ENCODE measurements around the gene OSGIN1.

The OSGIN1 gene

DNA sequence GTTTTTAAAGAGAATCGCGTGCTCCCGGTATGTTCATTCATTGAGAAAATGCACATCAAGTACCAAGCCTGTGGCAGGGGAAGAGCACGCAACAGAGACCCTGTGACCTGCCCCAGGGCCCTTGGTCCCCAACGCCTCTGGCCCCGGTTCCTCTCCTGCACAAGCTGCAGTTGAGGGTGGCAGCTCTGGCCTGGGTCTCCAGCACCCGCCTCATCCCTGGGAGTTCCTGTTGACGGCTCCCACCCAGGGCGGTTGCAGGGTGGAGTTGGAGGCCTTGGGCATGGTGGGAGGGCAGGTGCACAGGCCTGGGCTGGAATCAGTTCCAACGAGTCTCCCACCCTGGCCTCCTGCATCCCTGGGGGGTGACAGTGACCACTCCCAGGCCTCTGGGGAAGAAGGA is 20.0 kb downstream of the OSGIN1 start:
- DNase-seq (ENCODE audit: insufficient read length, low spot score) (no peak), FAIRE-seq (no peak)
- TF ChIP-seq POLR2A (IDR thresholded peaks at IDR 0.05; ENCODE audit: low read depth, low read length): no peak

DNA sequence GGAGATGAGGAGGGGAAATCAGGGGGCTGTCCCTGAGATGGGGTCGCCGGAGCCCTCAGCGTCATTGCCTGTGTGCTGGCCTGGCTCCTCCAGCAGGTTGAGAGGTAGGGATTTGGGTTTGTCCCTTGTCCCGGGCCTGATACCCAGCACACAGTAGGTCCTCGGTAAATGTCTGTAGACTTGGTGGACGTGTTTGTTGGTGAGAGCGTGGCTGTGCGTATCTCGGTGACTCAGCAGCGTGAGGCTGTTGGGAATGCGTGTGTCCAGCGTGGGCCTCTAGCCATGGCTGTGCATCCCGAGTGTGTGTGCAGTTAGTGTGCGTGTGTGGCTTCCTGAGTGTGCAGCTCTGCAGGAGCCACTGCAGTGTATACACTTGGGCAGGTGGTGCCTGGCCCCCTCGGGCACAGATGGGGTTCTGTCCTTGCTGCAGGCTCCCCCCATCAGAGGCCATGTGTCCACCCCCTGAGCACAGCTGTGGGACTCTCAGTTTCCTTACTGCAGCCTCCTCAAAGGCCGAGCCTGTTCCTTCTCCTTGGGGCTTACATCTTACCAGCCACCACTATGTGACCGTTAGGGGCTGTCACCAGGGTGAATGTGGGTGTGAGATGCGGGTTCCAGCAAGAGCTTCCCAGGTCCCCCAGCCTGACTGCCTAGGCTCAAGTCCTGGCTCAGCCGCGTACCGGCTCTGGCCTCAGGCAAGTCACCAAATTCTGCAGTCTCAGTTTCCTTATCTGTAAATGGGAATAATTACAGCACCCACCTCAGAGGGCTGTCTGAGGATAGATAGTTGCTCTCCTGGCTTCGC is 20.7 kb downstream of the OSGIN1 start:
- no peak for TF ChIP-seq POLR2A (IDR thresholded peaks at IDR 0.05; ENCODE audit: low read depth, low read length)
- no peak for FAIRE-seq
- DNase-seq (ENCODE audit: insufficient read length, low spot score): no peak

DNA sequence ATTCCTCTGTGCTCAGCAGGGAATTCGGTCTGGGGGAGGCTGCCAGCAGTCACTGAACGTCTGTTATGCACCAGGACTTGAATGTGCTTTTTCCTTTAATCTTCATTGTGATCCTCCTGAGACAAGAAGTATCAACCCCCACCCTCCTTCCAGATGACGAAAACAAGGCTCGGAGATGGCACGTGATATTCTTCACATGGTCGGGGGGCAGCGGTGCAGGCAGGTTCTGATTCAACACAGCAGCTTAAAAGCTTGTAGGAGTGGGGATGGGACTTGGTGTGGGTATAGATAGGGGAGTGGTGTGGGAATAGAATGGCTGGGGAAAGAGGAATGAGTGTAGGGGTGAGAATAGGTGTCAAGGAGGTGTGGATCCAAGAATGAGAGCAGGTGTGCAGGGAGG is 21.4 kb downstream of the OSGIN1 start:
- FAIRE-seq (no peak), DNase-seq (ENCODE audit: insufficient read length, low spot score) (no peak)
- TF ChIP-seq POLR2A (IDR thresholded peaks at IDR 0.05; ENCODE audit: low read depth, low read length): no peak

DNA sequence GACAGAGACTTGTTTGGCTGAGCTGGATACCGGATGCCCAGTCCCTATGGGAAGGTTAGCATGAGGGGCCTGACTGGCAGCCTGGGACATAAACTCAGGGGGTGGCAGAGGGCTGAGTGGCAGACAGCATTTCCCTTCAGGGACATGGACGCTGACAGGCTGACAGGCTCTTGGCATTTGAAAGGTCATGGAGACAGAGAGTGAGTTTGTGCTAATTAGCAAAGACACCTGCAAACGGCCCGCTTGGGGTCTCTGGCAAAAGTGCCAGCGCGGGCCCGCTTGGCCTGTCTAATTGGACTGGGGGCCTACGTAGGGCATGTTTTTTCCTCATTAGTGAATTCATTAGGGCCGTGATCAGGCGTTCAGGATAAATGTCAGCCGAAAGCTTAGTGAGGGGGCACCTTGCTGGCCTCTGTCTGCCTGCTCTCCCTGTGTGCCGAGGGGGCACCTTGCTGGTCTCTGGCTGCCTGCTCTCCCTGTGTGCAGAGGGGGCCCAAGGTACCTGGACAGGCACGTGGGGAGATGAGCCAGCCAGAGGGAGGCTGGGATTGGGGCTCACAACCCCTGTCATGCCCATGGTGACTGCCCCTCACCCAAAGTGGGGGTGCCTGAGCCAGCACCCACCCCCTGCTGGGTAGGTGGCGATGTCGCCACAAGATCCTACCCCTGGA is 22.7 kb downstream of the OSGIN1 start:
- TF ChIP-seq POLR2A (IDR thresholded peaks at IDR 0.05; ENCODE audit: low read depth, low read length): no peak
- FAIRE-seq: no peak

DNA sequence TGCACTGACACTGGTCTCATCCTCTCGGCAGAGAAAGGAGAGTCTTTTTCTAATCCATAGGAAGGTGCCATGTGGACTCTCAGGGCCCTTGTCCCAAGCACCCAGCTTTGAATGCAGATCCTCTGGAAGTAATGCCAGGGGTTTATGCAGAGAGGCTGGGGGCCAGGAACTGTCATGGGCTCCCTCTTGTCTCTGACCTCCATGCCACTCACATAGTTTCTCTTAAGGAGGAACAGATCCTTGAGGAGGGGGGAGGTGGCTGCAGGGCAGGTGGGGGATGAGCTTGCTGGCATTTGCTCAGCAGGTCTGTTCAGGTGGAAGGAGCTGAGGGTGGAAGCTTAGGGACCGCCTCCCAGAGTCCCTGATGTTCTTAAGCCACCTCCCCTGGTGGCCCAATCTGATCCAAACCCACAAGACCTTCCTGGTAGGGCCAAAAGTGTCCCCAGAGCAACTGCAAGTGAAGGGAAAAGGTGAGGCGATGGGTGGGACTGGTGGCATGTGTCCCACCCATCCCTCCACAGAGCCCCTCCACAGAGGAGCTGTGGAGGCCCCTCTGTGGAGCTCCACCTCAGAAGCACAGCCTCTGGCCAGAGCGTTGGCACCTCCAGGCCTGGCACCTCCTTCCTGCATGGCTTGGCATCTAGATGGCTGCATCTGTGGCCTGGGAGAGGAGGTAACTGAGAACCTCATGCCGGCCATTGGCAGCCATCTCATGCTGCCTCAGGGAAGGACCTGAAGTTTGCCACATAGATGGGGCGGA is 24.2 kb downstream of the OSGIN1 start:
- FAIRE-seq: no peak
- no peak for TF ChIP-seq POLR2A (IDR thresholded peaks at IDR 0.05; ENCODE audit: low read depth, low read length)
- DNase-seq (ENCODE audit: insufficient read length, low spot score): no peak

More for the DNA sequence above, 22.7 kb downstream of the OSGIN1 start:
- no peak for DNase-seq (ENCODE audit: insufficient read length, low spot score)

DNA sequence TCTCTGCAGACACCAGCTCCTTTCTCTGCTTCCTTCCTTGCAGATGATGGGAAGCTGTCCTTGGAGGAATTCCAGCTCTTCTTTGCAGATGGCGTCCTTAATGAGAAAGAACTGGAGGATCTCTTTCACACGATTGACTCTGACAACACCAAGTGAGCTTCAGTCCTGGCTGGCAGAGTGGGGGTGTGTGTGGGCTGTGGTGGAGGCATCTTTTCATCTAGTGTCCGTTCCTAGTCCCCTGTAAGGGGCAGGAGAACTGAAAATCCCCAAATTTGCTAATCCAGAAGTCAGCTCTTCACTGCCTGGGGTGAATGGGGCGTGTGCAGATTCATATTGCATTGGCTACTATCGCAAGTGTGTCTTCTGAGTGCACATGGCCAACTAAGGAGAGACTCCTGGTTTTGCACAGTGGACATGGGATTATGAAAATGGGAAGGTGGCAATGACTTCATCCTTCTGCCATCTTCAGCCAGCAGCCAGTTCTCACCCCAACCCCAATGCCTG is 25.4 kb downstream of the OSGIN1 start:
- no peak for FAIRE-seq

DNA sequence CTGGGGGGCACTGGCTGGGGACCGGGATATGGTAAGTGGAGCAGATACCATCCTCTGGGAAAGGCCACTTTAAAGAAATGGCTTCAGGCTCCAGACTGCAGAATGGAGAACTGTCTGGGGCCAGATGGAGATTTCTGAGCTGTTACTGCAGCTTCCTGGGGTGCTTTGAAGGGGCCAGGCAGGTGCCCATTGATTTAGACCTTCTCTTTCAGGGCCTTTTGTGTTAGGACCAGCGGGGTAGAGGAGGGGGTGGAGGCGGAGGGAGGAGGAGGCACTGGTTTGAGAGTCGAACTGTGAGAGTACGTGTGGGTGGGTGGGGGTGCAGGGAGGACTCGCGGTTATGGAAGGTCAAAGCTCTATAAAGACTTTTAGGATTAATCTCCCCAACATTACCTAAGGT is 26.4 kb downstream of the OSGIN1 start:
- TF ChIP-seq POLR2A (IDR thresholded peaks at IDR 0.05; ENCODE audit: low read depth, low read length): no peak
- FAIRE-seq (no peak), DNase-seq (ENCODE audit: insufficient read length, low spot score) (no peak)

More for the DNA sequence above, 25.4 kb downstream of the OSGIN1 start:
- DNase-seq (ENCODE audit: insufficient read length, low spot score): no peak
- no peak for TF ChIP-seq POLR2A (IDR thresholded peaks at IDR 0.05; ENCODE audit: low read depth, low read length)

DNA sequence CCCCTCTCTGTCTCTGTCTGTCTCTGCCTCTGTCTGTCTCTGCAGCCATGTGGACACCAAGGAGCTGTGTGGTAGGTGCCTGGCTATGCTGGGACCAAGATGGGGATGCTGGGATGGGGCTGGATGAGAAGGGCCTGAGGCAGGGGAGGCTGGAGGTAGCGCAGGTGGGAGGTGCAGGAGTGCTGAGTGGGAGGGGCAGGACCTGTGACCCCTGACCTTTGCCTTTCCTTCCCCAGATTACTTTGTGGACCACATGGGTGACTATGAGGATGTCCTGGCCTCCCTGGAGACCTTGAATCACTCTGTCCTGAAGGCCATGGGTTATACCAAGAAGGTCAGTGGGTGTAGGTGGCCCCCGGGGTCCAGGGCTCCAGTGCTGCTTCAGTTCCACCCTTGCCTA is 27.8 kb downstream of the OSGIN1 start:
- DNase-seq (ENCODE audit: insufficient read length, low spot score) (no peak), FAIRE-seq (no peak)
- no peak for TF ChIP-seq POLR2A (IDR thresholded peaks at IDR 0.05; ENCODE audit: low read depth, low read length)

DNA sequence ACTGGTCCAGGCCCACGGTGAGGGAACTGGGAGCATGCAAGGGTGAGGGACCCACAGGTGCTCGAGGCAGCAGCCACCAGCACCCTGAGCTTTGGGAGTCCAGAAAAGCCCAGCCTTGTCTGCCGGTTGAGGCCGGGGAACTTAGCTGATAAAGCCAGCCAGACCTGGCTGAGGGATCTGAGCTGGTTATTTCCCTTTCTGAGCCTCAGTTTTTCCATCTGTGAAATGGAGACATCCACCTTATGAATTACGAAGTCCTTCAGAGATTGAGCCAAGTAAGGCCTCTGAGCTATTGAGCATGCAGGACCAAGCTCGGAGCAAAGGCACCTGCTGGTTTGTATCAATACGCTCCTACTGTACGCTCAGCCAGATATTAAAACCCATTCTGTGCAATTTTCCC is 28.8 kb downstream of the OSGIN1 start:
- no peak for DNase-seq (ENCODE audit: insufficient read length, low spot score)
- FAIRE-seq: no peak
- no peak for TF ChIP-seq POLR2A (IDR thresholded peaks at IDR 0.05; ENCODE audit: low read depth, low read length)

DNA sequence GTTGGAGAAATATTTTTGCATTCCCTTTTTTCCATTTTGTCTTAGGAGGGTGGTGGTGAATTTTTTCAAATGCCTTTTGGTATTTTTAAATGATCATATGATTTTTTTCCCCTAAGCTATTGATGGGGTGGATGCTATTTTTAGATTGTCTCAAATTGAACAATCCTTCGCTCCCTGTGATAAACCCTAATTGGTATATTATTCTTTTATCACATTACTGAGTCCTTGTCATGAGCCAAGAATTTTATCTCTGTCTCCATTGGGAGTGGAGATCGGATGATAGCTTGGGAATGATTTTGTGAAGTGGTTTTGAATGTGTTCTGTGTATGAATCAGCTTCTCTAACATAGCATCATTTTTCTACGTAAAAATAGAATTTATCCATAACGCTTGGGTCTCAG is 30.5 kb downstream of the OSGIN1 start:
- DNase-seq (ENCODE audit: insufficient read length, low spot score) (no peak), FAIRE-seq (no peak)
- TF ChIP-seq POLR2A (IDR thresholded peaks at IDR 0.05; ENCODE audit: low read depth, low read length): no peak

DNA sequence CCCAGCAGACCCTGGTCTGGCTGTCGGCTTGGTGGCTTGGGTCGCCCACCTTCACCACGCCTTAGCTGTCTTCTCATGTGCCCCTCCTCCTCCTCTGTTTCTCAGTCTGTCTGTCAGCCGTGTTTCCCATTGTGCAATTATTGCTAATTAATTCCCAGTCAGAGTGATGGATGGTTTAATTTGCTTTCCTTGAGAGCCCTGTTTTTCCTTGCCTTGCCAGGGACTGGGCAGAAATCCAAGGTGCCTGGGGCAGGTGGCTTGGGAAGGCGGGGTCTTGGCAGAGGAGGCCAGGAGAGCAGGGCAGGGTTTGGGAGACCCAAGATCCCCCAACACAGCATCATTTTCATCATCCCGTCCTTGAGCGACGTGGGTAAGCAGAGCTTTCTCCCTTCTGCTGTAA is 36.3 kb downstream of the OSGIN1 start:
- DNase-seq (ENCODE audit: insufficient read length, low spot score) (no peak), FAIRE-seq (no peak)
- TF ChIP-seq POLR2A (IDR thresholded peaks at IDR 0.05; ENCODE audit: low read depth, low read length): no peak

DNA sequence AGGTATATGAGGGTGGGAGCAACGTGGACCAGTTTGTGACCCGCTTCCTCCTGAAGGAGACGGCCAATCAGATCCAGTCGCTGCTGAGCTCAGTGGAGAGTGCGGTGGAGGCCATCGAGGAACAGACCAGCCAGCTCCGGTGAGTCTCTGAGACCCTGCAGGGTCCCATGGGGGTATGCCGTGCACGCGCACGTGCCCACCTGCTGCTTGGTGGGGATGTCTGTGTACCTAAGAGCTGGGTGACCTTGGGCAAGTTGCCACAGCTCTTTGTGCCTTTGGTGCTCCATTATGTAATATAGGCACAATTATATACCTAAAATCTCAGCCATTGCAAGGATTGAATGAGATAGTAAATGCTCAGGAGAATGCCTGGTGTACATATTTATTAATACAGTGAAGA is 37.5 kb downstream of the OSGIN1 start:
- FAIRE-seq (no peak), DNase-seq (ENCODE audit: insufficient read length, low spot score) (no peak)
- no peak for TF ChIP-seq POLR2A (IDR thresholded peaks at IDR 0.05; ENCODE audit: low read depth, low read length)

DNA sequence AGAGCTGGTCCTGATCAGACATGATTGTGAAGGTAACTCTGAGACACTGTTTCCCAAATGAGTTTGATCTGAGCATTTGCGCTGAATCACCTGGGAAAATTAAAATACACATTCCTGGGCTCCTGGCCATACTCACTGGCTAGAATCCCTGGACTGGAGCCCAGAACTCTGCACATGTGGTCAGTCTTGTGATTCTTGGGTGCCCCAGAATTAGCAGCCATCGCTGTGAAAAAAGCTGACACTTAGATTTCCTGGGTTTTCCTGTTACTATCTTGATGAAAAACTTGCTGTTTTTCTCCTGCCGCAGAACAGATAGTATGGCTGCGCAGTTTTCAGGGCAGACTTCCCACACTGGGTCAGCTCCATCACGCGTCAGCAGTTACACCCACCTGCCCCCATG is 39.6 kb downstream of the OSGIN1 start:
- FAIRE-seq: no peak
- TF ChIP-seq POLR2A (IDR thresholded peaks at IDR 0.05; ENCODE audit: low read depth, low read length): no peak
- DNase-seq (ENCODE audit: insufficient read length, low spot score): no peak

DNA sequence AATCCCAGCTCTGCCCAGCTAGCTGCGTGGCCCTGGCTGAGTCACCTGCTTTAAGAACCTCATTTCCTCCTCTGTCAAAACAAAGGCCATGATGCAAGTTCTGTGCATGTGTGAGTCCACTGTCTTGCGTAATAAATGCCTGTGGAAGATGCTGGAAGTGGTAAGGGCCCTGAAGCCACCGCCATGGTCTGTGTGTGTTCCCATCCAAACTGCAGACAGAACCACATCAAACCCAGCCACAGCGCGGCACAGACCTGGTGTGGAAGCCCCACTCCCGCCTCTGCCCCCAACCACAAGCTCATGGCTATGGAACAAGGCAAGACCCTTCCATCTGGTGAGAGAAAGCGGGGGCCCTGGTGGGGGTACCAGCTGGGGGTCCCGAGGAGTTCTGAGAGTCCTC is 41.0 kb downstream of the OSGIN1 start:
- TF ChIP-seq POLR2A (IDR thresholded peaks at IDR 0.05; ENCODE audit: low read depth, low read length): no peak
- DNase-seq (ENCODE audit: insufficient read length, low spot score) (peak; percentile 87), FAIRE-seq (no peak)

Measured in H54 (cell line).